ENCODE data around the gene SENP7.

- TF ChIP-seq CTCF (conservative IDR thresholded peaks at IDR 0.05; ENCODE audit: low read depth in 2 of 2) (no peak), JUNB (IDR thresholded peaks at IDR 0.05; ENCODE audit: unreplicated experiment) (no peak), EZH2phosphoT487 (IDR thresholded peaks at IDR 0.05; ENCODE audit: unreplicated experiment) (no peak), EZH2 (IDR thresholded peaks at IDR 0.05; ENCODE audit: low read depth, unreplicated experiment) (no peak), POLR2AphosphoS5 (IDR thresholded peaks at IDR 0.05; ENCODE audit: low read depth) (no peak), ZNF331 (CRISPR knock-in tag; IDR thresholded peaks at IDR 0.05; ENCODE audit: low read depth) (no peak), STAT1 (IDR thresholded peaks at IDR 0.05; ENCODE audit: unreplicated experiment) (no peak), ZNF462 (CRISPR knock-in tag; IDR thresholded peaks at IDR 0.05) (no peak), CREB1 (CRISPR knock-in tag; IDR thresholded peaks at IDR 0.05; ENCODE audit: low read depth) (no peak), REST (IDR thresholded peaks at IDR 0.05; ENCODE audit: unreplicated experiment) (no peak), ETS1 (IDR thresholded peaks at IDR 0.05) (no peak)
These were observed 34.0 kb downstream of the SENP7 start for GRCh38 chr3:101478980-101479379.
